ENCODE results near the gene PCDHGB7. TPM values are rescaled to one million over a fixed set of nuclear protein-coding genes. Genes with fewer than 3 reads are reported as not detected.

Gene PCDHGB7
- total and polyA plus RNA-seq, 8 donors: 10.8 to 18.1 (median 15.7) TPM

GRCh38 chr5:141465351-141465750 lies 47.9 kb downstream of the PCDHGB7 start:
- no peaks in the 10 kb centered on the region for H3K4me1 ChIP-seq
- intact Hi-C loops (cut with DNase I): no loop called here
- H3K9me3 ChIP-seq: no peaks in the 10 kb centered on the region
- TF ChIP-seq, protein P1, sequence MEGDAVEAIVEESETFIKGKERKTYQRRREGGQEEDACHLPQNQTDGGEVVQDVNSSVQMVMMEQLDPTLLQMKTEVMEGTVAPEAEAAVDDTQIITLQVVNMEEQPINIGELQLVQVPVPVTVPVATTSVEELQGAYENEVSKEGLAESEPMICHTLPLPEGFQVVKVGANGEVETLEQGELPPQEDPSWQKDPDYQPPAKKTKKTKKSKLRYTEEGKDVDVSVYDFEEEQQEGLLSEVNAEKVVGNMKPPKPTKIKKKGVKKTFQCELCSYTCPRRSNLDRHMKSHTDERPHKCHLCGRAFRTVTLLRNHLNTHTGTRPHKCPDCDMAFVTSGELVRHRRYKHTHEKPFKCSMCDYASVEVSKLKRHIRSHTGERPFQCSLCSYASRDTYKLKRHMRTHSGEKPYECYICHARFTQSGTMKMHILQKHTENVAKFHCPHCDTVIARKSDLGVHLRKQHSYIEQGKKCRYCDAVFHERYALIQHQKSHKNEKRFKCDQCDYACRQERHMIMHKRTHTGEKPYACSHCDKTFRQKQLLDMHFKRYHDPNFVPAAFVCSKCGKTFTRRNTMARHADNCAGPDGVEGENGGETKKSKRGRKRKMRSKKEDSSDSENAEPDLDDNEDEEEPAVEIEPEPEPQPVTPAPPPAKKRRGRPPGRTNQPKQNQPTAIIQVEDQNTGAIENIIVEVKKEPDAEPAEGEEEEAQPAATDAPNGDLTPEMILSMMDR (IDR thresholded peaks at IDR 0.05): no peak
- no peaks in the 10 kb centered on the region for H3K36me3 ChIP-seq
- H3K4me3 ChIP-seq: no peak overlapping the region
- ATAC-seq: no peak
- H3K27me3 ChIP-seq: no peaks in the 10 kb centered on the region
- no peak for DNase-seq
- H3K27ac ChIP-seq: no peak overlapping the region

Other genes with a start within 250 kb of the PCDHGB7 start
Only the 30 nearest of the 37 such genes appear.
- 1 to 10 TPM; 2.6 to 3.4 TPM for gene PCDHB11, start 218.1 kb upstream of the PCDHGB7 start, total RNA-seq
- gene PCDHB11, start 218.1 kb upstream of the PCDHGB7 start, polyA plus RNA-seq (ENCODE audit: insufficient read length in 6 of 6): 1 to 10 TPM; 2.4 to 3.8 (median 3.5) TPM
- gene PCDHB12, start 209.0 kb upstream of the PCDHGB7 start, total RNA-seq: 1 to 10 TPM; 2.3 to 2.6 TPM
- 1 to 10 TPM; 4.6 to 7.6 (median 6.2) TPM for gene PCDHB12, start 209.0 kb upstream of the PCDHGB7 start, polyA plus RNA-seq (ENCODE audit: insufficient read length in 6 of 6)
- gene PCDHB13, start 203.8 kb upstream of the PCDHGB7 start, total RNA-seq: 1 to 10 TPM; 1.8 to 2.1 TPM
- 1 to 10 TPM; 5.0 to 6.9 (median 5.9) TPM for gene PCDHB13, start 203.8 kb upstream of the PCDHGB7 start, polyA plus RNA-seq (ENCODE audit: insufficient read length in 6 of 6)
- gene PCDHB14, start 194.3 kb upstream of the PCDHGB7 start, total RNA-seq: 1 to 10 TPM; 2.6 to 3.0 TPM
- gene PCDHB14, start 194.3 kb upstream of the PCDHGB7 start, polyA plus RNA-seq (ENCODE audit: insufficient read length in 6 of 6): 10 to 100 TPM in 3 of 6 donors, 1 to 10 TPM in 3; 8.4 to 11.1 (median 10.1) TPM
- 1 to 10 TPM; 2.8 to 5.0 TPM for gene PCDHB15, start 172.3 kb upstream of the PCDHGB7 start, total RNA-seq
- 10 to 100 TPM in 3 of 6 donors, 1 to 10 TPM in 3; 8.7 to 14.4 (median 11.1) TPM for gene PCDHB15, start 172.3 kb upstream of the PCDHGB7 start, polyA plus RNA-seq (ENCODE audit: insufficient read length in 6 of 6)
- gene SLC25A2, start 113.6 kb upstream of the PCDHGB7 start, total RNA-seq: under 1 TPM in 1 of 2 donors, not detected in 1; 0.76 TPM
- gene SLC25A2, start 113.6 kb upstream of the PCDHGB7 start, polyA plus RNA-seq (ENCODE audit: insufficient read length in 6 of 6): under 1 TPM in 4 of 6 donors, not detected in 2; 0.14 to 0.34 (median 0.21) TPM
- gene TAF7, start 96.9 kb upstream of the PCDHGB7 start, total RNA-seq: 10 to 100 TPM; 53.2 to 53.5 TPM
- gene TAF7, start 96.9 kb upstream of the PCDHGB7 start, polyA plus RNA-seq (ENCODE audit: insufficient read length in 6 of 6): 100 to 1,000 TPM; 123 to 142 (median 134) TPM
- gene PCDHGA1, start 87.2 kb upstream of the PCDHGB7 start, total RNA-seq: under 1 TPM; 0.38 to 0.42 TPM
- gene PCDHGA1, start 87.2 kb upstream of the PCDHGB7 start, polyA plus RNA-seq (ENCODE audit: insufficient read length in 6 of 6): 1 to 10 TPM in 1 of 6 donors, under 1 TPM in 5; 0.39 to 1.1 (median 0.81) TPM
- 1 to 10 TPM; 2.0 to 3.6 TPM for gene PCDHGA2, start 78.9 kb upstream of the PCDHGB7 start, total RNA-seq
- 1 to 10 TPM; 4.6 to 7.1 (median 5.7) TPM for gene PCDHGA2, start 78.9 kb upstream of the PCDHGB7 start, polyA plus RNA-seq (ENCODE audit: insufficient read length in 6 of 6)
- 1 to 10 TPM; 1.4 to 1.8 TPM for gene PCDHGA3, start 73.8 kb upstream of the PCDHGB7 start, total RNA-seq
- gene PCDHGA3, start 73.8 kb upstream of the PCDHGB7 start, polyA plus RNA-seq (ENCODE audit: insufficient read length in 6 of 6): 1 to 10 TPM; 1.6 to 4.4 (median 3.4) TPM
- gene PCDHGB1, start 67.6 kb upstream of the PCDHGB7 start, total RNA-seq: 1 to 10 TPM; 1.7 to 2.1 TPM
- gene PCDHGB1, start 67.6 kb upstream of the PCDHGB7 start, polyA plus RNA-seq (ENCODE audit: insufficient read length in 6 of 6): 1 to 10 TPM; 1.4 to 2.3 (median 1.7) TPM
- 1 to 10 TPM; 2.2 to 2.6 TPM for gene PCDHGA4, start 62.7 kb upstream of the PCDHGB7 start, total RNA-seq
- 1 to 10 TPM; 2.1 to 3.4 (median 2.9) TPM for gene PCDHGA4, start 62.7 kb upstream of the PCDHGB7 start, polyA plus RNA-seq (ENCODE audit: insufficient read length in 6 of 6)
- 1 to 10 TPM; 2.3 to 2.6 TPM for gene PCDHGB2, start 57.7 kb upstream of the PCDHGB7 start, total RNA-seq
- gene PCDHGB2, start 57.7 kb upstream of the PCDHGB7 start, polyA plus RNA-seq (ENCODE audit: insufficient read length in 6 of 6): 1 to 10 TPM; 4.4 to 5.4 (median 4.7) TPM
- 1 to 10 TPM; 1.3 to 2.0 TPM for gene PCDHGA5, start 53.5 kb upstream of the PCDHGB7 start, total RNA-seq
- gene PCDHGA5, start 53.5 kb upstream of the PCDHGB7 start, polyA plus RNA-seq (ENCODE audit: insufficient read length in 6 of 6): 1 to 10 TPM; 3.2 to 5.0 (median 4.1) TPM
- 1 to 10 TPM; 1.5 to 2.4 TPM for gene PCDHGB3, start 47.4 kb upstream of the PCDHGB7 start, total RNA-seq
- gene PCDHGB3, start 47.4 kb upstream of the PCDHGB7 start, polyA plus RNA-seq (ENCODE audit: insufficient read length in 6 of 6): 1 to 10 TPM; 2.6 to 3.4 (median 2.7) TPM
- gene PCDHGA6, start 43.8 kb upstream of the PCDHGB7 start, total RNA-seq: 1 to 10 TPM; 2.9 TPM
- gene PCDHGA6, start 43.8 kb upstream of the PCDHGB7 start, polyA plus RNA-seq (ENCODE audit: insufficient read length in 6 of 6): 1 to 10 TPM; 4.8 to 6.5 (median 5.8) TPM
- 1 to 10 TPM; 1.7 TPM for gene PCDHGA7, start 34.9 kb upstream of the PCDHGB7 start, total RNA-seq
- gene PCDHGA7, start 34.9 kb upstream of the PCDHGB7 start, polyA plus RNA-seq (ENCODE audit: insufficient read length in 6 of 6): 1 to 10 TPM; 1.8 to 2.2 (median 2.0) TPM
- 1 to 10 TPM; 3.2 to 3.4 TPM for gene PCDHGB4, start 30.0 kb upstream of the PCDHGB7 start, total RNA-seq
- gene PCDHGB4, start 30.0 kb upstream of the PCDHGB7 start, polyA plus RNA-seq (ENCODE audit: insufficient read length in 6 of 6): 1 to 10 TPM; 3.7 to 5.9 (median 4.3) TPM
- 1 to 10 TPM in 1 of 2 donors, under 1 TPM in 1; 0.76 to 1.1 TPM for gene PCDHGA8, start 25.0 kb upstream of the PCDHGB7 start, total RNA-seq
- under 1 TPM; 0.38 to 0.99 (median 0.77) TPM for gene PCDHGA8, start 25.0 kb upstream of the PCDHGB7 start, polyA plus RNA-seq (ENCODE audit: insufficient read length in 6 of 6)
- gene PCDHGB5, start 19.7 kb upstream of the PCDHGB7 start, total RNA-seq: 1 to 10 TPM; 8.8 to 9.1 TPM
- 10 to 100 TPM in 1 of 6 donors, 1 to 10 TPM in 5; 7.6 to 10.1 (median 8.4) TPM for gene PCDHGB5, start 19.7 kb upstream of the PCDHGB7 start, polyA plus RNA-seq (ENCODE audit: insufficient read length in 6 of 6)
- 1 to 10 TPM; 4.0 to 4.6 TPM for gene PCDHGA9, start 14.9 kb upstream of the PCDHGB7 start, total RNA-seq
- gene PCDHGA9, start 14.9 kb upstream of the PCDHGB7 start, polyA plus RNA-seq (ENCODE audit: insufficient read length in 6 of 6): 1 to 10 TPM; 5.1 to 7.2 (median 6.4) TPM
- 1 to 10 TPM; 4.3 to 5.9 TPM for gene PCDHGB6, start 9.7 kb upstream of the PCDHGB7 start, total RNA-seq
- 1 to 10 TPM; 7.6 to 9.4 (median 8.4) TPM for gene PCDHGB6, start 9.7 kb upstream of the PCDHGB7 start, polyA plus RNA-seq (ENCODE audit: insufficient read length in 6 of 6)
- gene PCDHGA10, start 4.7 kb upstream of the PCDHGB7 start, total RNA-seq: 1 to 10 TPM; 3.9 to 5.2 TPM
- gene PCDHGA10, start 4.7 kb upstream of the PCDHGB7 start, polyA plus RNA-seq (ENCODE audit: insufficient read length in 6 of 6): 1 to 10 TPM; 3.9 to 5.5 (median 4.7) TPM
- 1 to 10 TPM; 2.5 to 3.4 TPM for gene PCDHGA11, start 3.4 kb downstream of the PCDHGB7 start, total RNA-seq
- gene PCDHGA11, start 3.4 kb downstream of the PCDHGB7 start, polyA plus RNA-seq (ENCODE audit: insufficient read length in 6 of 6): 1 to 10 TPM; 2.8 to 4.1 (median 3.4) TPM
- gene PCDHGA12, start 12.8 kb downstream of the PCDHGB7 start, total RNA-seq: 1 to 10 TPM; 5.7 to 6.0 TPM
- gene PCDHGA12, start 12.8 kb downstream of the PCDHGB7 start, polyA plus RNA-seq (ENCODE audit: insufficient read length in 6 of 6): 1 to 10 TPM; 2.0 to 4.5 (median 3.0) TPM
- gene PCDHGC3, start 58.3 kb downstream of the PCDHGB7 start, total RNA-seq: 100 to 1,000 TPM in 1 of 2 donors, 10 to 100 TPM in 1; 65.4 to 101 TPM
- 100 to 1,000 TPM; 110 to 152 (median 129) TPM for gene PCDHGC3, start 58.3 kb downstream of the PCDHGB7 start, polyA plus RNA-seq (ENCODE audit: insufficient read length in 6 of 6)
- 1 to 10 TPM in 1 of 2 donors, under 1 TPM in 1; 0.79 to 2.5 TPM for gene PCDHGC4, start 67.4 kb downstream of the PCDHGB7 start, total RNA-seq
- gene PCDHGC4, start 67.4 kb downstream of the PCDHGB7 start, polyA plus RNA-seq (ENCODE audit: insufficient read length in 6 of 6): 1 to 10 TPM; 1.8 to 3.3 (median 2.3) TPM
- 1 to 10 TPM; 1.4 to 1.9 TPM for gene PCDHGC5, start 71.4 kb downstream of the PCDHGB7 start, total RNA-seq
- 1 to 10 TPM; 1.1 to 1.4 (median 1.3) TPM for gene PCDHGC5, start 71.4 kb downstream of the PCDHGB7 start, polyA plus RNA-seq (ENCODE audit: insufficient read length in 6 of 6)
- gene DIAPH1, start 201.3 kb downstream of the PCDHGB7 start, total RNA-seq: 100 to 1,000 TPM; 122 to 137 TPM
- 10 to 100 TPM; 48.1 to 64.6 (median 57.0) TPM for gene DIAPH1, start 201.3 kb downstream of the PCDHGB7 start, polyA plus RNA-seq (ENCODE audit: insufficient read length in 6 of 6)
- 10 to 100 TPM; 41.2 to 50.0 TPM for gene HDAC3, start 219.2 kb downstream of the PCDHGB7 start, total RNA-seq
- 100 to 1,000 TPM; 104 to 120 (median 114) TPM for gene HDAC3, start 219.2 kb downstream of the PCDHGB7 start, polyA plus RNA-seq (ENCODE audit: insufficient read length in 6 of 6)

All from left lung (tissue), 10 donors.